ENCODE measurements around the gene MNAT1. TPM values are rescaled to one million over a fixed set of nuclear protein-coding genes. Genes with fewer than 3 reads are reported as not detected.
A peak's percentile ranks its signal among the peaks of the same experiment; 100 is the strongest.

Gene MNAT1
- total and polyA plus RNA-seq, 9 of the 15 experiments (the other 6 are each of a cell fraction or from before 2014, with no cell fraction given), result 37.8 to 83.3 (median 60.4) TPM

GRCh38 chr14:60735416-60735815, 855 bp downstream of the MNAT1 start:
- Histone ChIP-seq H3K27me3 (ENCODE audit: control insufficient read depth in 2 of 2, insufficient read depth in 2 of 2, low read length in 2 of 2) (no peaks in the 10 kb centered on the region), H3K9me1 (ENCODE audit: control insufficient read depth, insufficient read depth, low read length) (no peaks in the 10 kb centered on the region), H3K9ac (ENCODE audit: insufficient read depth in 1 of 2, low read depth in 2 of 2, low read length in 2 of 2) (peak overlapping the region; percentile 11 to 91; a peak in 3 of 4 replicates), H3K79me2 (ENCODE audit: control insufficient read depth, insufficient read depth, low read length) (peaks cover 50% of the 10 kb centered on the region), H4K20me1 (replicated peaks; ENCODE audit: control insufficient read depth, insufficient read depth, low read length) (no peaks in the 10 kb centered on the region), H3K27ac (ENCODE audit: extremely low read depth, low read depth, low read length) (no peak overlapping the region), H3K4me3 (peak overlapping the region; percentile 91), H3K4me2 (ENCODE audit: insufficient read depth, low read length) (peak overlapping the region; percentile 92), H3K9me3 (replicated peaks; ENCODE audit: control insufficient read depth, insufficient read depth, low read depth, low read length) (no peaks in the 10 kb centered on the region), H2AFZ (ENCODE audit: low read depth, low read length) (peak overlapping the region; percentile 25; the same call in 1 of the 2 replicates), H3K36me3 (ENCODE audit: control insufficient read depth, insufficient read depth, low read length) (no peaks in the 10 kb centered on the region), H3K4me1 (replicated peaks in 1 of 2; ENCODE audit: control insufficient read depth in 2 of 2, insufficient read depth in 2 of 2, low read length in 2 of 2) (peaks cover 0 to 4% of the 10 kb centered on the region in 2 experiments; a peak in 1 of 5 replicates)
- POLR2A ChIA-PET, result no interaction called here
- ATAC-seq, result peak; percentile 34
- peak in 1 of 4 experiments; percentile 13 for DNase-seq (ENCODE audit: extremely low read depth in 1 of 4, low spot score in 3 of 4)
- WGBS (ENCODE audit: insufficient coverage, low coverage, missing lambda C conversion rate), result 0% methylated on average over 5 of the region's 5 CpGs
- in situ Hi-C loops (cut with MboI) (no loop called here), intact Hi-C loops (cut with micrococcal nuclease) (no loop called here)
- TF ChIP-seq PHTF2 (CRISPR knock-in tag; IDR thresholded peaks at IDR 0.05) (no peak), TFAP4 (CRISPR knock-in tag; IDR thresholded peaks at IDR 0.05; ENCODE audit: borderline replicate concordance) (no peak), USF2 (CRISPR knock-in tag; IDR thresholded peaks at IDR 0.05) (no peak), RBM14 (IDR thresholded peaks at IDR 0.05; ENCODE audit: borderline replicate concordance, insufficient read depth, low read depth, low read length) (no peak), ZNF395 (CRISPR knock-in tag; IDR thresholded peaks at IDR 0.05) (no peak), ZNF644 (tag; IDR thresholded peaks at IDR 0.05; ENCODE audit: low read depth) (no peak), CREB3L1 (IDR thresholded peaks at IDR 0.05; ENCODE audit: borderline replicate concordance, low read depth) (no peak), NFRKB (IDR thresholded peaks at IDR 0.05; ENCODE audit: low read depth) (no peak)
- no peak for FAIRE-seq
- BruUV-seq (replicated peaks), result no TSS peak
- CTCF ChIA-PET (ENCODE audit: low intra/inter-chr PET ratio), result no interaction called here

All from K562 (cell line).